Measurements from ENCODE around the gene RAB13. TPM values are rescaled to one million over a fixed set of nuclear protein-coding genes. Genes with fewer than 3 reads are reported as not detected.

Gene RAB13
- total and polyA plus RNA-seq, 2 donors (not counting 3 experiments of a cell fraction or from before 2014, with no cell fraction given): 76.0 to 124 TPM

- TF ChIP-seq GATA2 (IDR thresholded peaks at IDR 0.05; ENCODE audit: insufficient read depth, insufficient read length, low read depth, low read length) (peak; percentile 14), MYC (IDR thresholded peaks at IDR 0.05; ENCODE audit: low read depth, low read length) (no peak), JUN (IDR thresholded peaks at IDR 0.05; ENCODE audit: borderline replicate concordance, insufficient read depth, insufficient read length, low read depth) (no peak), POLR2AphosphoS5 (IDR thresholded peaks at IDR 0.05; ENCODE audit: insufficient read depth, low read depth, low read length) (no peak)
- peak overlapping the region; percentile 81 for H3K4me2 ChIP-seq (ENCODE audit: insufficient read depth, low read length)
- peak overlapping the region; percentile 25 for H2AFZ ChIP-seq (ENCODE audit: low read depth, low read length)
- DNase-seq (ENCODE audit: low read depth, low spot score): no peak
- peak overlapping the region; percentile 50 to 91 (median 70) for H3K4me3 ChIP-seq (replicated peaks in 1 of 3; ENCODE audit: insufficient read depth in 1 of 3, low read depth in 1 of 3, low read length in 3 of 3)
- ChIA-PET POLR2A (interaction anchor here (1.1 to 1.5 kb wide), 2 partner anchors 10 to 14 kb away, joined by 5 to 12 read pairs; partner anchors contain the start of genes CREB3L4 and SLC39A1), CTCF (interaction anchor here (1.1 to 3.9 kb wide), 10 partner anchors 9 to 179 kb away, joined by 3 to 21 read pairs (median 6); partner anchors contain the start of genes CRTC2, DENND4B, RAB13 and SLC39A1)
- H4K20me1 ChIP-seq (replicated peaks; ENCODE audit: control insufficient read depth, extremely low read depth, insufficient read depth, low read length): no peaks in the 10 kb centered on the region
- H3K9me3 ChIP-seq (replicated peaks; ENCODE audit: control insufficient read depth, insufficient read depth, low read length): no peaks in the 10 kb centered on the region
- peaks cover 3 to 15% of the 10 kb centered on the region in 2 experiments for H3K36me3 ChIP-seq (ENCODE audit: control insufficient read depth in 2 of 2, extremely low read depth in 1 of 2, insufficient read depth in 2 of 2, low read length in 2 of 2)
- H3K27ac ChIP-seq (ENCODE audit: insufficient read depth, low read depth, low read length): peak overlapping the region; percentile 4
- peak overlapping the region; percentile 67 for H3K9ac ChIP-seq (replicated peaks; ENCODE audit: extremely low read depth, insufficient read depth, low read length)
- dilution Hi-C loops (cut with MboI; ENCODE audit: extremely low pct_ligation_motif_present, low sequenced_read_pairs): no loop called here
- H3K4me1 ChIP-seq (ENCODE audit: control insufficient read depth, extremely low read depth, insufficient read depth, low read length): peaks cover 10% of the 10 kb centered on the region
- H3K9me1 ChIP-seq (replicated peaks; ENCODE audit: control insufficient read depth, extremely low read depth, insufficient read depth, low read length): no peaks in the 10 kb centered on the region
- intact Hi-C loops (cut with micrococcal nuclease): loop anchor here (1.0 to 2.0 kb wide), 3 partner anchors 9 to 19 kb away; partner anchors contain the start of genes CRTC2, RAB13 and SLC39A1
- peaks cover 16% of the 10 kb centered on the region for H3K79me2 ChIP-seq (ENCODE audit: control insufficient read depth, insufficient read depth, low read length)
- FAIRE-seq: peak; percentile 55
- H3K27me3 ChIP-seq (ENCODE audit: control insufficient read depth in 2 of 2, insufficient read depth in 2 of 2, low read length in 2 of 2): no peaks in the 10 kb centered on the region
- BruUV-seq (replicated peaks): no TSS peak
Observed at GRCh38 chr1:153976819-153977249, 9.3 kb downstream of the RAB13 start.

DNA sequence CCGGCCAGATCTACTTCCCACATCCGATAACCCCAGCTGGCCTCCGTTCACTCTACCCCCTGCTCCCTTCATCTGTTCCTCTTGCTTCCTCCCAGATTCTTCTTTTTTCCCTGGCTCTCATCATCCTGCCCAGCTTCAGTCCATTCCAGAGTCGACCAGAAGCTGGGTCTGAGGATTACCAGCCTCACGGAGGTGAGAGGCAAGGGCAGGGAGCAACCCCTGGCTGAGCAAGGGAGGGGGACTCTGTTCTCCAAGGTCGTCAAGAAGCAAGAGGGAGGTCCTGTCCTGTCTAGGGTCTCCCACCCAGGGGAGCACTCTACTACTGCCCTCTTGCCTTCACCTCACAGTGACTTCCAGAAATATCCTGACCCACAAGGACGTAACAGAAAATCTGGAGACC, 12.6 kb downstream of the RAB13 start:
- Histone ChIP-seq H3K36me3 (ENCODE audit: control insufficient read depth in 2 of 2, extremely low read depth in 1 of 2, insufficient read depth in 2 of 2, low read length in 2 of 2) (peaks cover 3 to 13% of the 10 kb centered on the region in 2 experiments), H3K4me1 (ENCODE audit: control insufficient read depth, extremely low read depth, insufficient read depth, low read length) (peaks cover 10% of the 10 kb centered on the region), H3K9me3 (replicated peaks; ENCODE audit: control insufficient read depth, insufficient read depth, low read length) (no peaks in the 10 kb centered on the region), H3K79me2 (ENCODE audit: control insufficient read depth, insufficient read depth, low read length) (peaks cover 16% of the 10 kb centered on the region), H3K9ac (replicated peaks; ENCODE audit: extremely low read depth, insufficient read depth, low read length) (no peak overlapping the region), H3K4me2 (ENCODE audit: insufficient read depth, low read length) (no peak overlapping the region), H3K9me1 (replicated peaks; ENCODE audit: control insufficient read depth, extremely low read depth, insufficient read depth, low read length) (no peaks in the 10 kb centered on the region), H3K27ac (ENCODE audit: insufficient read depth, low read depth, low read length) (no peak overlapping the region), H3K4me3 (replicated peaks in 1 of 3; ENCODE audit: insufficient read depth in 1 of 3, low read depth in 1 of 3, low read length in 3 of 3) (no peak overlapping the region), H3K27me3 (ENCODE audit: control insufficient read depth in 2 of 2, insufficient read depth in 2 of 2, low read length in 2 of 2) (no peaks in the 10 kb centered on the region), H4K20me1 (replicated peaks; ENCODE audit: control insufficient read depth, extremely low read depth, insufficient read depth, low read length) (no peaks in the 10 kb centered on the region), H2AFZ (ENCODE audit: low read depth, low read length) (no peak overlapping the region)
- FAIRE-seq: no peak
- CTCF ChIA-PET: interaction anchor here (1.1 kb wide), 1 partner anchor 27 kb away, joined by 3 read pairs; the partner anchor contains the start of gene DENND4B
- TF ChIP-seq, protein P1, sequence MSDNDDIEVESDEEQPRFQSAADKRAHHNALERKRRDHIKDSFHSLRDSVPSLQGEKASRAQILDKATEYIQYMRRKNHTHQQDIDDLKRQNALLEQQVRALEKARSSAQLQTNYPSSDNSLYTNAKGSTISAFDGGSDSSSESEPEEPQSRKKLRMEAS (IDR thresholded peaks at IDR 0.05; ENCODE audit: insufficient read depth, insufficient read length): no peak
- TF ChIP-seq POLR2AphosphoS5 (IDR thresholded peaks at IDR 0.05; ENCODE audit: insufficient read depth, low read depth, low read length): no peak
- TF ChIP-seq JUN (IDR thresholded peaks at IDR 0.05; ENCODE audit: borderline replicate concordance, insufficient read depth, insufficient read length, low read depth): no peak
- TF ChIP-seq CTCF (IDR thresholded peaks at IDR 0.05; ENCODE audit: extremely low read depth in 1 of 2, insufficient read depth in 1 of 2, low read depth in 1 of 2, low read length in 2 of 2): no peak
- TF ChIP-seq FOS (IDR thresholded peaks at IDR 0.05; ENCODE audit: borderline replicate concordance, insufficient read depth, low read length): no peak
- no peak for TF ChIP-seq MYC (IDR thresholded peaks at IDR 0.05; ENCODE audit: low read depth, low read length)
- no peak for TF ChIP-seq EZH2 (IDR thresholded peaks at IDR 0.05; ENCODE audit: borderline replicate concordance, low read depth, low read length, severe bottlenecking)
- TF ChIP-seq POLR2A (IDR thresholded peaks at IDR 0.05; ENCODE audit: low read depth, low read length): no peak
- no peak for TF ChIP-seq GATA2 (IDR thresholded peaks at IDR 0.05; ENCODE audit: insufficient read depth, insufficient read length, low read depth, low read length)
- BruUV-seq (replicated peaks): no TSS peak
- POLR2A ChIA-PET: no interaction called here
- dilution Hi-C loops (cut with MboI; ENCODE audit: extremely low pct_ligation_motif_present, low sequenced_read_pairs): no loop called here
- intact Hi-C loops (cut with micrococcal nuclease): no loop called here
- DNase-seq (ENCODE audit: low read depth, low spot score): no peak
